ENCODE data around the gene KSR2.

KSR2 gene

DNA sequence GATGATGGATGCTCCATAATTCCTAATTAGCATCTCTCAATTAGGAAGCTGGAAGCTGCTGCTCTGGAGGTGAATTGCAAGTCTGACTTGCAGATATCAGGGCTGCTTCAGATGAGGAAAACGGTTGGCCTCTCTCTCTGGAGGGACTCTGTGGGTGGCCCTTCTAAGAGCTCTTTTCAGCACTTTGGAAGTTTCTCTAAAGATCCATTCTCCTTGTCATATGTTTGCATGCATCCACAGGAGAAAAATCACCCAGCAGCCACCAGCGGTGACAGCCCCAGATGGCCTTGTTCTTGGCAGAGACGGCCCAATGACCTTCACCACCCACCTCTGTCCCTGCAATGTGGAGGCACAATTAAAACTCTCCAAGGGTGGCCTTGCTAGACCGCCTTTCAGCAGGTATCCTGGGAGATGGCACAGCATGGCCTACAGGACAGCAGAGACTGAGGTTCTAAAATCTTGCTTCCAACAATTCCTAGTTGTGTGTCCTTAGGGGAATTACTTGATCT, 42.3 kb downstream of the KSR2 start:
- no peak overlapping the region for H3K4me3 ChIP-seq
- no peak for DNase-seq (ENCODE audit: low spot score)
- TF ChIP-seq, protein P1, sequence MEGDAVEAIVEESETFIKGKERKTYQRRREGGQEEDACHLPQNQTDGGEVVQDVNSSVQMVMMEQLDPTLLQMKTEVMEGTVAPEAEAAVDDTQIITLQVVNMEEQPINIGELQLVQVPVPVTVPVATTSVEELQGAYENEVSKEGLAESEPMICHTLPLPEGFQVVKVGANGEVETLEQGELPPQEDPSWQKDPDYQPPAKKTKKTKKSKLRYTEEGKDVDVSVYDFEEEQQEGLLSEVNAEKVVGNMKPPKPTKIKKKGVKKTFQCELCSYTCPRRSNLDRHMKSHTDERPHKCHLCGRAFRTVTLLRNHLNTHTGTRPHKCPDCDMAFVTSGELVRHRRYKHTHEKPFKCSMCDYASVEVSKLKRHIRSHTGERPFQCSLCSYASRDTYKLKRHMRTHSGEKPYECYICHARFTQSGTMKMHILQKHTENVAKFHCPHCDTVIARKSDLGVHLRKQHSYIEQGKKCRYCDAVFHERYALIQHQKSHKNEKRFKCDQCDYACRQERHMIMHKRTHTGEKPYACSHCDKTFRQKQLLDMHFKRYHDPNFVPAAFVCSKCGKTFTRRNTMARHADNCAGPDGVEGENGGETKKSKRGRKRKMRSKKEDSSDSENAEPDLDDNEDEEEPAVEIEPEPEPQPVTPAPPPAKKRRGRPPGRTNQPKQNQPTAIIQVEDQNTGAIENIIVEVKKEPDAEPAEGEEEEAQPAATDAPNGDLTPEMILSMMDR (IDR thresholded peaks at IDR 0.05), result no peak
- H3K27ac ChIP-seq, result no peak overlapping the region

DNA sequence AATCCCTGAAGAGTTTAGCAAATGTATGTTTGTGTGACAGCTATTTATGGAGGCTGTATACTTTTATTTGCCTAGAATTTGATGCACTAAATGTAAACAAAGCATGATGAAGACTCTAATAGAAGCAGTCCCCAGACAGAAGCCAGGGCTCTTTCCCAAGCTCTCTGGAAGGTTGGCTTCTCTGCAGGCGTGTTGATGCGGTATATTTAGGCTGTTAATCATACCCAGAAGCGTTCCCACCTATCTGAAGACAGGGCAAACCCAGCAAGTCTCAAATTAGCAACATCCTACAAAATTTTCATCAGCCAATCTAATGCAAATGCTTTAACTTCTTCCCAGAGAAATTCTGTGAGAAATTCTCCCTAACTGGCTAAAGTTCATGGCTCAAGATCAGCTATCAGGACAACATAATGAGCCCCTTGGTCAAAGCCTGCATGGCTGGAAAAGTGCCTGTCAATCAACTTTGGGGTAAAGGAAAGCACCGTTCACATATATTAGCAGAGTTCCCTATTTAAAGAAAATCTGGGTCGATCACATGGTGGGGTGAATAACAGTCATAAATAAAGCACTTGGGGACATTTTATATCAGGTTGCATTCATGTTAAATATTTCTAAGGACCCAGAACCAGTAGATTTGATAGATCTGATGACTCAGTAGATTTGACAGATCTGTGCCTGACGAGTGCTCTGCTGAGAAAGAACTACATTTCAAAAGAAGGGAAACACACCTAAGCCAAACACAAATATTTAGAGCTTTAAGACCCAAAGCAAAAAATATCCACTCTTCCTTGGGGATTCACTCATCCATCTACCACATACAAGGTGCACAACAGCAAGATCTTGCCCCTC, 46.6 kb downstream of the KSR2 start:
- TF ChIP-seq, protein P1 (IDR thresholded peaks at IDR 0.05), result no peak
- no peak for DNase-seq (ENCODE audit: low spot score)
- H3K27ac ChIP-seq, result no peak overlapping the region
- H3K4me3 ChIP-seq, result no peak overlapping the region

DNA sequence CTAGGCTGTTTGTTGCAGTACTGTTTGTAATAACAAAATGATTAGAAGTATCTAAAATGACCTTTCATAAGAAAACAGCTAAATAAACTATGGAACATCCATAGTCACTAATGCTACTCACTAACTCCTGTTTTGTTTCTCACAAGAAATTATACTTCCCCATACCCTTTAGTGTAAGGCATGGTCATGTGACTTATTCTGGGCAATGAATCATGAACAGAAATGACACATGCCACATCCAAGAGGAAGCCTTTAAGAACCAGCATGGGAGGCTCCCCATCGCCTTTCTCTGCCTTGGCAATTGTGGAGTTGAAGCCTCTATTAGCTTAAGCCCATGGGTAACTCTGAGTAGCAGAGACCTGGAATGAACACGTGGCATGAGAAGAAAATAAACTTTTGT, 49.3 kb downstream of the KSR2 start:
- Histone ChIP-seq H3K27ac (no peak overlapping the region), H3K4me3 (no peak overlapping the region)
- DNase-seq (ENCODE audit: low spot score), result no peak
- TF ChIP-seq, protein P1 (IDR thresholded peaks at IDR 0.05), result no peak

DNA sequence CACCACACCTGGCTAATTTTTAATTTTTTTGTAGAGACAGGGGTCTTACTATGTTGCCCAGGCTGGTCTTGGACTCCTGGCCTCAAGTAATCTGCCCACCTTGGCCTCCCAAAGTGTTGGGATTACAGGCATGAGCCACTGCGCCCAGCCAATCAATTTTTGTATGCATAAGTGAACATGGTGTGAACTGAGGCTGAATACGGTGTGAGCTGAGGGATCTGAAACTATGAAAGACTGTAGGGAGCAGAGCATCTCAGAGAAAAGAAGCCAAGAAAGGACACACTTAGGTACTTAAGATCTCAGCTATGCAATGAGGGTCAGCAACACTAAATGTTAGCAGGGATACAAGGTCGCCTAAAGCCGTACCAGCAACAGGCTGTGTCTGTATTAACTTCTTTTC, 54.1 kb downstream of the KSR2 start:
- Histone ChIP-seq H3K4me3 (no peak overlapping the region), H3K27ac (no peak overlapping the region)
- TF ChIP-seq, protein P1 (IDR thresholded peaks at IDR 0.05), result no peak
- DNase-seq (ENCODE audit: low spot score), result no peak

DNA sequence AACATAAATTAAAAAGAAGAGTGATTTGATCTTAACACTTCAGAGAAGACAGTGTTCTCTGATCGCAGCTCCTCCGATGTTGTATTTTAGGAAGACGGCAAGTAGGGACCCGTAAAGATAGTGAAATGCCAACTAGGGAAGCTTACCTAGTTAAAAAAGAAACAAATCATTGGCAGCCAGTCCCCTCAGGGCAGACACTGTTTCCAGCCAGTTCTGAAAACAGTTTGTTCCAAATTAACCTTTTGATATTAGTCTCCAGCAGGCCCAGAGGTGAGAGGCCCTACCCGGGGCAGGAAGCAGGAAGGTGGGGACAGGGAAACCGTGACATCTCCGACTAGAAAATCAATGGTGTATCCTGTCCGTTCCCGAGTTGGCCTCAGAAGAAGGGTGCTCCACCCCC, 56.0 kb downstream of the KSR2 start:
- H3K27ac ChIP-seq, result no peak overlapping the region
- H3K4me3 ChIP-seq, result no peak overlapping the region
- DNase-seq (ENCODE audit: low spot score), result no peak
- TF ChIP-seq, protein P1 (IDR thresholded peaks at IDR 0.05), result no peak

DNA sequence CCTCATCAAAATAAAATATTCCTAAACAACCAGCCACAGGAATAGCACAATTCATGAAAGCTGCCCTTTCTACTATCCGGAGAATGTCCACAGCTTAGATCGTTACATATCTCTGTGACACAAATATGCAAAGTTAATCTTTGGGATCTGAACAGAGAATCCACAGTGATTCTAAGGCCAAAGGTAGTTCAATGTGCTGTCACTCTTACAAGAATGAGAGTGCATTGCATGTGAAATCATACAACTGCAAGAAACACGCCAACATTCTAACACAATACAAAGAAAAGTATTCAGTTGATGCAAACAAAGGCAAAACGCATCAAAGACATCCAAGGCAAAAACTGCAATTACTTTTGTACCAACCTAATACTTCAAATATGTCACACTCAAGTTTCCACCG, 60.4 kb downstream of the KSR2 start:
- no peak for DNase-seq (ENCODE audit: low spot score)
- TF ChIP-seq, protein P1 (IDR thresholded peaks at IDR 0.05), result no peak
- H3K27ac ChIP-seq, result no peak overlapping the region
- no peak overlapping the region for H3K4me3 ChIP-seq

DNA sequence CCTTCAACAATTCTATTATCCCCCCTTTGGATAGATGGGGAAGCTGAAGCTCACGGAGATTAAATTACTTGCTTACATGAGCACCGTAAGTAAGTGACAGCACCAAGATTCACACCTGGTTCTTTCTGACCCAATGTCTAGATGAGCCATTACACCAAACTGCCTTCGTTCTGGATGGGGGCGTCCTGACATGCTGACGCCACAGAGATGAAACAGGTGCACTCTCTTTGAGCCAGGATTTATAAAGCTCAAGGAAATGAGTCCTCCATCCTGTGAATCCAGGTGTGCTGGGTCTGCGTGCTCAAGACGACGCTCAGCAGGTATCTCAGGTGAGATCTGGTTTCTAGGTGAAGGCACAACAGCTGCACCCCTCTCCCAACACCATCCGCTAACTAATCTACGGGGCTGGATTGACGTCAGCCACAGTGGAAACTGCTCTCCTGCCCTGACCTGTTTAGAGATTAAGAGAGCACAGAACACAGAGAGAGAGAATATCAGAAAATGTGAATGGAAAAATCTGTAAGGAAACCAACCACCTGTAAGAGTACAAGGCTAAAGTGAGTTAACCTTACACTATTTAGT, 61.6 kb downstream of the KSR2 start:
- TF ChIP-seq, protein P1 (IDR thresholded peaks at IDR 0.05), result no peak

More for the DNA sequence above, 61.6 kb downstream of the KSR2 start:
- H3K27ac ChIP-seq, result no peak overlapping the region
- no peak overlapping the region for H3K4me3 ChIP-seq
- DNase-seq (ENCODE audit: low spot score), result no peak
